Anterior cingulate cortex (tissue), 58 donors: ENCODE results near the gene XAB2.

Source experiments
- DNase-seq, 58 donors: peaks; one replicate each; lab custom pipeline; 2025; lab: John Stamatoyannopoulos, UW

XAB2 gene

GRCh38 chr19:7614859-7615741 lies 14.2 kb downstream of the XAB2 start:
- no peak for DNase-seq

GRCh38 chr19:7612282-7613274 lies 16.8 kb downstream of the XAB2 start:
- DNase-seq = no peak

GRCh38 chr19:7611541-7612279 lies 17.6 kb downstream of the XAB2 start:
- no peak for DNase-seq

GRCh38 chr19:7610491-7611240 lies 18.7 kb downstream of the XAB2 start:
- no peak for DNase-seq

- no peak for DNase-seq
Observed at GRCh38 chr19:7607874-7608560, 21.3 kb downstream of the XAB2 start.

GRCh38 chr19:7607212-7607873 lies 22.0 kb downstream of the XAB2 start:
- no peak for DNase-seq

- DNase-seq = no peak
Observed at GRCh38 chr19:7606289-7606688, 23.1 kb downstream of the XAB2 start.

GRCh38 chr19:7605490-7606222 lies 23.7 kb downstream of the XAB2 start:
- no peak for DNase-seq

- DNase-seq = no peak
Observed at GRCh38 chr19:7603919-7604318, 25.4 kb downstream of the XAB2 start.

GRCh38 chr19:7602935-7603497 lies 26.3 kb downstream of the XAB2 start:
- DNase-seq = no peak

- DNase-seq = no peak
Observed at GRCh38 chr19:7602240-7602934, 27.0 kb downstream of the XAB2 start.

GRCh38 chr19:7600721-7601120 lies 28.6 kb downstream of the XAB2 start:
- DNase-seq = no peak

GRCh38 chr19:7598180-7598579 lies 31.2 kb downstream of the XAB2 start:
- DNase-seq = no peak

- no peak for DNase-seq
Observed at GRCh38 chr19:7597689-7598088, 31.7 kb downstream of the XAB2 start.

GRCh38 chr19:7596211-7596937 lies 33.0 kb downstream of the XAB2 start:
- peak in 2 of 58 donors; percentile 4 to 9 for DNase-seq

- DNase-seq = peak in 18 of 58 donors; percentile 3 to 59 (median 26)
Observed at GRCh38 chr19:7595466-7596133, 33.7 kb downstream of the XAB2 start, which contains the start of gene CAMSAP3. TSS of gene CAMSAP3 (plus strand) at chr19:7595863. CDS start at chr19:7596003, 140 bp downstream.
